Measurements from ENCODE around the gene MAN1C1. TPM values are rescaled to one million over a fixed set of nuclear protein-coding genes. Genes with fewer than 3 reads are reported as not detected.

MAN1C1 gene
- total and polyA plus RNA-seq, 8 donors: 4.3 to 33.9 (median 6.1) TPM

- intact Hi-C loops (cut with DNase I; ENCODE audit: low total_unique reads): no loop called here
- no peak for DNase-seq
- Histone ChIP-seq H3K4me3 (no peak overlapping the region), H3K4me1 (peaks cover 51 to 73% (median 60%) of the 10 kb centered on the region in 4 donors), H3K27me3 (no peaks in the 10 kb centered on the region), H3K9me3 (no peaks in the 10 kb centered on the region), H3K27ac (peak overlapping the region in 4 of 5 donors; percentile 35 to 83 (median 82)), H3K36me3 (peaks cover 0 to 15% (median 3%) of the 10 kb centered on the region in 4 donors)
- WGBS, 5 donors: 90 to 94% (median 93%) methylated on average over 21 to 27 of the region's 27 CpGs
- TF ChIP-seq CTCF (IDR thresholded peaks at IDR 0.05) (no peak), POLR2A (IDR thresholded peaks at IDR 0.05) (no peak), EP300 (IDR thresholded peaks at IDR 0.05) (no peak), POLR2AphosphoS5 (IDR thresholded peaks at IDR 0.05) (no peak)
These were observed 153.2 kb downstream of the MAN1C1 start for GRCh38 chr1:25769625-25770383.

- WGBS, 5 donors: 71 to 80% (median 77%) methylated on average over 13 to 14 of the region's 14 CpGs
- H3K27me3 ChIP-seq: no peaks in the 10 kb centered on the region
- H3K27ac ChIP-seq: peak overlapping the region; percentile 48 to 83 (median 82)
- DNase-seq: no peak
- no peak for TF ChIP-seq CTCF (IDR thresholded peaks at IDR 0.05)
- no peak for TF ChIP-seq EP300 (IDR thresholded peaks at IDR 0.05)
- no peak for TF ChIP-seq POLR2AphosphoS5 (IDR thresholded peaks at IDR 0.05)
- no peak for TF ChIP-seq POLR2A (IDR thresholded peaks at IDR 0.05)
- no peak overlapping the region for H3K4me3 ChIP-seq
- peaks cover 0 to 15% (median 3%) of the 10 kb centered on the region in 4 donors for H3K36me3 ChIP-seq
- intact Hi-C loops (cut with DNase I; ENCODE audit: low total_unique reads): no loop called here
- H3K9me3 ChIP-seq: no peaks in the 10 kb centered on the region
- peaks cover 60 to 76% (median 68%) of the 10 kb centered on the region in 4 donors for H3K4me1 ChIP-seq
These were observed 154.1 kb downstream of the MAN1C1 start for GRCh38 chr1:25770541-25771220.

- no peaks in the 10 kb centered on the region for H3K27me3 ChIP-seq
- H3K4me3 ChIP-seq: no peak overlapping the region
- intact Hi-C loops (cut with DNase I; ENCODE audit: low total_unique reads): no loop called here
- peaks cover 0 to 15% (median 3%) of the 10 kb centered on the region in 4 donors for H3K36me3 ChIP-seq
- DNase-seq: peak; percentile 80 to 87
- TF ChIP-seq POLR2AphosphoS5 (IDR thresholded peaks at IDR 0.05): no peak
- TF ChIP-seq CTCF (IDR thresholded peaks at IDR 0.05): no peak
- TF ChIP-seq EP300 (IDR thresholded peaks at IDR 0.05): no peak
- no peak for TF ChIP-seq POLR2A (IDR thresholded peaks at IDR 0.05)
- H3K27ac ChIP-seq: peak overlapping the region; percentile 75 to 83 (median 82)
- no peaks in the 10 kb centered on the region for H3K9me3 ChIP-seq
- WGBS, 5 donors: 28 to 44% (median 36%) methylated on average over 31 to 34 of the region's 34 CpGs
- H3K4me1 ChIP-seq: peaks cover 56 to 72% (median 66%) of the 10 kb centered on the region in 4 donors
These were observed 154.9 kb downstream of the MAN1C1 start for GRCh38 chr1:25771221-25772114.

GRCh38 chr1:25772164-25772563 lies 155.6 kb downstream of the MAN1C1 start:
- Histone ChIP-seq H3K27ac (peak overlapping the region; percentile 75 to 83 (median 82)), H3K9me3 (no peaks in the 10 kb centered on the region), H3K4me3 (no peak overlapping the region), H3K36me3 (peaks cover 0 to 15% (median 6%) of the 10 kb centered on the region in 4 donors), H3K4me1 (peaks cover 52 to 67% (median 63%) of the 10 kb centered on the region in 4 donors), H3K27me3 (no peaks in the 10 kb centered on the region)
- DNase-seq: no peak
- 92 to 97% (median 96%) methylated on average over 5 of the region's 5 CpGs for WGBS, 5 donors
- intact Hi-C loops (cut with DNase I; ENCODE audit: low total_unique reads): no loop called here
- TF ChIP-seq CTCF (IDR thresholded peaks at IDR 0.05) (no peak), EP300 (IDR thresholded peaks at IDR 0.05) (no peak), POLR2A (IDR thresholded peaks at IDR 0.05) (no peak), POLR2AphosphoS5 (IDR thresholded peaks at IDR 0.05) (no peak)
